ENCODE results near the gene CNGA4. TPM values are rescaled to one million over a fixed set of nuclear protein-coding genes. Genes with fewer than 3 reads are reported as not detected.
"Not testable (repeated sequence)": the region's sequence is repeated elsewhere in the genome, so short reads cannot be mapped to it uniquely, and the experiment has no call there.

The CNGA4 gene
- total RNA-seq, 1 experiment from 2014 or later, result 0.27 TPM

- DNase-seq (ENCODE audit: low read depth, low spot score); H3K9ac ChIP-seq (ENCODE audit: low read length); H3K4me1 ChIP-seq (ENCODE audit: control insufficient read depth in 1 of 2, insufficient read depth in 2 of 2, low read length in 2 of 2); H3K4me3 ChIP-seq (replicated peaks in 1 of 2; ENCODE audit: low read depth in 1 of 2, low read length in 2 of 2); intact Hi-C loops (cut with micrococcal nuclease); H3K27ac ChIP-seq (ENCODE audit: low read depth, low read length); RAD21 ChIA-PET (ENCODE audit: low non-redundant PET in 1 of 2, low total read pairs in 2 of 2, uncharacterized antibody in 2 of 2, unreplicated experiment in 2 of 2); H3K79me2 ChIP-seq (ENCODE audit: insufficient read depth, low read length); H4K20me1 ChIP-seq (ENCODE audit: insufficient read depth); ATAC-seq; H3K36me3 ChIP-seq (ENCODE audit: control insufficient read depth in 1 of 2, insufficient read depth in 2 of 2, low read length in 2 of 2); H2AFZ ChIP-seq (ENCODE audit: low read depth, low read length, poor library complexity, severe bottlenecking); H3K9me3 ChIP-seq (ENCODE audit: control insufficient read depth in 1 of 2, insufficient read depth in 1 of 2, low read depth in 1 of 2, low read length in 2 of 2); BruUV-seq (replicated peaks); POLR2A ChIA-PET; H3K4me2 ChIP-seq (ENCODE audit: low read length); H3K9me2 ChIP-seq (ENCODE audit: insufficient read depth): not testable (repeated sequence)
- CTCF ChIA-PET, result interaction anchor here (3.9 kb wide), 1 partner anchor 30 kb away, joined by 22 read pairs; no protein-coding TSS in a partner anchor
- peaks cover 15% of the 10 kb centered on the region; the same call in 1 of the 2 replicates for H3K27me3 ChIP-seq (ENCODE audit: insufficient read depth, low read length)
Observed at GRCh38 chr11:6280809-6281208, 41.9 kb downstream of the CNGA4 start.

GRCh38 chr11:6283453-6284023, 44.6 kb downstream of the CNGA4 start:
- Histone ChIP-seq H3K27ac (ENCODE audit: low read depth, low read length) (no peak overlapping the region), H3K36me3 (ENCODE audit: control insufficient read depth in 1 of 2, insufficient read depth in 2 of 2, low read length in 2 of 2) (no peaks in the 10 kb centered on the region), H3K4me1 (ENCODE audit: control insufficient read depth in 1 of 2, insufficient read depth in 2 of 2, low read length in 2 of 2) (peaks cover 0 to 9% of the 10 kb centered on the region in 2 experiments; a peak in 3 of 4 replicates), H3K27me3 (ENCODE audit: insufficient read depth, low read length) (peaks cover 31% of the 10 kb centered on the region), H4K20me1 (ENCODE audit: insufficient read depth) (no peaks in the 10 kb centered on the region), H3K4me2 (ENCODE audit: low read length) (no peak overlapping the region), H3K9ac (ENCODE audit: low read length) (no peak overlapping the region), H3K9me3 (ENCODE audit: control insufficient read depth in 1 of 2, insufficient read depth in 1 of 2, low read depth in 1 of 2, low read length in 2 of 2) (no peaks in the 10 kb centered on the region), H3K79me2 (ENCODE audit: insufficient read depth, low read length) (no peaks in the 10 kb centered on the region), H2AFZ (ENCODE audit: low read depth, low read length, poor library complexity, severe bottlenecking) (no peak overlapping the region), H3K9me2 (ENCODE audit: insufficient read depth) (no peaks in the 10 kb centered on the region), H3K4me3 (replicated peaks in 1 of 2; ENCODE audit: low read depth in 1 of 2, low read length in 2 of 2) (no peak overlapping the region)
- DNase-seq (ENCODE audit: low read depth, low spot score) (no peak), ATAC-seq (no peak)
- BruUV-seq (replicated peaks), result no TSS peak
- CTCF ChIA-PET, result interaction anchor here (2.4 to 3.9 kb wide), 4 partner anchors 9 to 80 kb away, joined by 12 to 22 read pairs (median 13); no protein-coding TSS in a partner anchor
- intact Hi-C loops (cut with micrococcal nuclease), result no loop called here
- TF ChIP-seq YY1 (IDR thresholded peaks at IDR 0.05; ENCODE audit: extremely low read depth, insufficient replicate concordance, low read depth, low read length) (no peak), ZBTB33 (IDR thresholded peaks at IDR 0.05; ENCODE audit: extremely low read depth, insufficient replicate concordance, low read length) (no peak), EGR1 (IDR thresholded peaks at IDR 0.05; ENCODE audit: low read depth) (no peak), MAX (IDR thresholded peaks at IDR 0.05) (no peak), CTCF (IDR thresholded peaks at IDR 0.05 in 2 of 3, conservative IDR thresholded peaks at IDR 0.05 in 1 of 3; ENCODE audit: borderline replicate concordance in 1 of 3, insufficient read depth in 1 of 3, low read depth in 2 of 3, low read length in 2 of 3) (no peak), JUND (IDR thresholded peaks at IDR 0.05) (no peak), REST (IDR thresholded peaks at IDR 0.05; ENCODE audit: low read depth) (no peak), FOSL1 (IDR thresholded peaks at IDR 0.05; ENCODE audit: low read depth) (no peak), CEBPB (IDR thresholded peaks at IDR 0.05; ENCODE audit: low read depth) (no peak)
- POLR2A ChIA-PET, result interaction anchor here (2.0 kb wide), 1 partner anchor 33 kb away, joined by 5 read pairs; no protein-coding TSS in a partner anchor
- RAD21 ChIA-PET (ENCODE audit: low non-redundant PET in 1 of 2, low total read pairs in 2 of 2, uncharacterized antibody in 2 of 2, unreplicated experiment in 2 of 2), result no interaction called here

Data from HCT116 (cell line).